Fibroblast of peridontal ligament (primary cell): ENCODE data around the gene CASP8.

ENCODE experiments used
- DNase-seq: peaks from one replicate; pipeline ENCODE4 v3.0.0-alpha.2; 2010; ENCODE audit errors: extremely low read depth

CASP8 gene

DNA sequence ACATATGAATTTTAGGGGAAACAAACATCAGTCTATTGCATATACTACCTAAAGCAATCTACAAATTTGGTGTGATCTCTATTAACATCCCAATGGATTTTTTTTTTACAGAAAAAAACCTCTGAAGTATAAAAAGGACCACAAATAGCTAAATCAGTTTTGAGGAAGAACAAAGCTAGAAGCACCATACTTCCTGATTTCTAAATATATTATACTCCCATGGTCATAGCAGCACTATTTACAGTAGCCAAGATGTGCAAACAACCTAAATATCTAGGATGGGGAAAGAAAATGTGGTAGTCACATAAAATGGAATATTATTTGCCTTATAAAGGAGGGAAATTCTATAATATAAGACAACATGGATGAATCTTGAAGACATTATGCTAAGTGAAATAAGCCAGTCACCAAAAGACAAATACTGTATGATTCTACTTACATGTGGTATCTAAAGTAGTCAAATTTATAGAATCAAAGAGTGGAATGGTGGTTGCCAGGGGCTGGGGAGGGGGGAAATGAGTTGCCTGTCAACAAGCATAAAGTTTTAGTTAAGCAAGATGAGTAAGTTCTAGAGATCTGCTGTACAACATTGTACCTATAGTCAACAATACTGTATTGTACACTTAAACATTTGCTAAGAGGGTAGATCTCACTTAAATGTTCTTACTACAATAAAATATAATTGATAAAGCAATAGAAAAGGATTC lies 17.6 kb upstream of the CASP8 start:
- DNase-seq = no peak

DNA sequence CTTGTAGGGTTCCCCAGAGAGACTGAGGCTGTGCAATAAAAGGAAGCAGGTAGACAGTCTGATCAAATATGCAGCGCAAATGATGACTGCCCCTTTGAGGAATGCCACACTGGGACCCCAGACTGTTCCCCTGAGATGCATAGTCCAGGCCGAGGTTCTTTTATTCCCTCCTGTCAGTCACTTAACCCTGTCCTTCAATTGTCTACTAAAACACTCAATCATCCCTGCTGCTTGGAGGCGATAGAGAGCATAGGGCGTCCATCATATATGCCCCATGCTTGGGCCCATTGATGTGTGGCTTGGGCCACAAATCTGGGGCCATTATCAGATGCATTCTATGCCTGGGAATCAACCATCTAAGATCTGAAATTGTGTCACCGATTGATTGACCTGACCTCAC lies 15.5 kb upstream of the CASP8 start:
- DNase-seq = no peak

DNA sequence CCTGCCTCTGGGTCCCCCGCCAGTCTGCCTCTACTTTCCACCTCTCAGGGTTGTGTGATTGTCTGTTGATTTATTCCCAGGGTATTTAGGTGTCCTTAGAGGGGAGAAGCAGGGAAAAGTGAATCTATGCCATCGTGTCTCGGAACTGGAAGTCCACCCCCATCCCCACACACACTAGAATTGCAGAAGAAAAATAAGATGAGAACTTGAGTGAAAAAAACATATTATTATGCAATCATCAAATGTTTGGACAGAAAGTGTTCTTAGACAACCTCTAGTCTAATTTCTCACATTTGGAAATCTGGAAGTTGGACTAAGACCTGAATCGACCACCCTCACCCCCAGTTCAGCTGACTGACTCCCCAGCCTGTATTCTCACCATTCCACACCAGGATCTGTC lies 14.1 kb upstream of the CASP8 start:
- DNase-seq = no peak

DNA sequence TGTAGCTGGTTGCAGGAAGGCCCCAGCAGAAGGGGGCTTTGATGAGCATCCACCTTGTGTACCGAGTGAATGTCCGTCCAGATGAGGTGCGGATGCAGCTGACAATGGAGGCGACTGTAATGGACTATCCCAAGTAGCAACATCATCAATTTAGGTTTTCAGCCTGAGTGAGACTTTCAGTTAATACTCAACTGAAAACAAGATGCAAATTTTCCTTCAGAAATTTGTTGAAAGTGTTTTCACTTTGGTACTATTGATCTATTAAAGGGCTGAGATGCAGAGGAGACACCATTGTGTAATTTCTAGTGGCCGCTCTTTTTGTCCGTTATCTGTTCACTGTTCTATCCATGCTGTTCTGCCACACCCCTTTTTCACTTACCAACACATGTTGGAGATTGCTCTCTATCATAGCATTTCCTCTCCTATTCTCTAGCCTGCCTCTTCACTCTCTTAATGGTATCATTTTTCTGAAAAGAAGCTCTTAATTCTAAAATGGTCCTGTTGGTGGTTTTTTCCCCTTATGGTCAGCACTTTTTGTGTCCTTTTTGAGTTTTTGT lies 12.0 kb upstream of the CASP8 start:
- no peak for DNase-seq

DNA sequence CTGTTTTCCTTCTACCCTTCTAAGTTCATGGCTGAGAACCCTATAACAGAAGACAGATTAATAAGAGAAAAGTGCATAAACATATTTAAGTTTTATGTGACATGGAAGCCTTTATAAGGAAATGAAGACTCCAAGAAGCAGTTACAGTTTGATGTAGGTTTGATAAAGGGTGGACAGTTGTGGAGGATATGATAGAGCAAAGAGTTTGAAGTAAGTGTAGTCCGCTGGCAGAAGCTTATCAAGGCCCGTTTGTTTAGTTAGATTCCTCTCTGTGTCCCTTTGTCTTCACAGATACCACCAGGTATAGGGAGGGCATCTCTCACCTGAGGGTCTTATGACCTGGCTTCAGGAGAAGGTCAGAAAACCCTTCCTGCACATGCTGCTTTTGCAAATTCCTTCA lies 10.4 kb upstream of the CASP8 start:
- DNase-seq = no peak

DNA sequence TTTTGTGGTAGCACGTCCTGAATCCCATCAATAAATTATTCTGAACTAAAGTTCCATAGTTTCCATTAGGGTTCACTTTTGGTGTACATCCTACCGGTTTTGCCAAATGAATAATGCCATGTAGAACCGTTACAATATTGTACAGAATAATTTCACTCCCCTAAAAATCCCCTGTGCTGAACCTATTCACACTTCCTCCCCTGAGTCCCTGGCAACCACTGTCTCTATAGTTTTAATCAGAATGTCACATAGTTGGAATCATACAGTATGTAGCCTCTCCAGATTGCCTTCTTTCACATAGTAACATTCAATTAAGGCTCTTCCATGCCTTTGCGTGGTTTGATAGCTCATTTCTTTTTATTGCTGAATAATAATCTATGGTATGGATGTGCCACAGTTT lies 9.6 kb upstream of the CASP8 start:
- no peak for DNase-seq

DNA sequence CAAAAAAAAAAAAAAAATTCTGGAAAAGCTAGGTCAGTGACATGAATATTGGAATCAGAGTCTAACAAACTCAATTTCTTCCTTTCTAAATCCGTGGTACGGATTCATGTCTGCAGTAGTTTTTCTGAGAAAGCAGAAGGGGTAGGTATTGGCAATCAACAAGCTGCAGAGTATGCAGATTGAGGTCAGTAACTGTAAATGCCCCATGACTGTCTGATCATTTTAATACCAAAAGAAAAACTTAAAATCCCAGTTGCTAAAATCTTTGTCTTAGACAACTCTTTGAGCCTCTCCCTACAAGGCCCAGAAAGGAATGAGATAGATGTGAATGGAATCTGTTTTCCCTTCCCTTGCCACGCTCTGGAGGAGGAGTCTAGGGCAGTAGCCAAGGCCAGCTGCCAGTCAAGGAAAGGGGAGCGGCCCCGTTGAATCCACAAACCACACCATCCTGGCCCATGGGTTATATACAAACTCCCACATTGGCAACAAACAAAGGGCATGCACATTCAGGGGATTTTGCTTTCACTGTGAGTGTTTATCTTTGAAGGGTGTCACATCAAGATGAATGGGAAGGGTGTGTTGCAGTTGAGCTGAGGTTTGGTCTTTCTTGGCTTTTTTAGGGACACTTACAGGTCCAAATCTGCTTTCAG lies 6.1 kb upstream of the CASP8 start:
- peak; percentile 85 for DNase-seq

DNA sequence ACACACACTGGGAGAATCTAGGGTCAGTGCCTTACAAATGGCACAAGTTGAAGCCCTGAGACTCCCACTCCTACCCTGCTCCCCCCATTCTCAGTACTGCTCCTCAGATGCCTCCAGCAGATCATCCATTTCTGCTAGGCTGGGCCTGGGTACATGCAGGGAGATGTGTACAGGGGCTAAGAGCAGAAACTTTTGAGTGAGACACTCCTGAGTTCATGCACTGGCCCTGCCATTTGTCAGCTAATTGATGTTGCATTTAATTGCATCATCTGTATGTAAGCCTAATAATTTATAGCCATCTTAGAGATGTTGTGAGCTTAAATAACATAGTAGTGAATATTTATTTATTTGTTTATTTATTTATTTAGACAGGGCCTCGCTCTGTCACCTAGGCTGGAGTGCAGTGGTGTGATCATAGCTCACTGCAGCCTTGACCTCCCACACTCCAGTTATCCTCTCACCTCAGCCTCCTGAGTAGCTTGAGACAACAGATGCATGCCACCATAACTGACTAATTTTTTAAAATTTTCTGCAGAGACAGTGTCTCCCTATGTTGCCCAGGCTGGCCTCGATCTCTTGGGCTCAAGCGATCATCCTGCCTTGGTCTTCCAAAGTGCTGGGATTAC lies 4.8 kb upstream of the CASP8 start:
- DNase-seq = no peak

DNA sequence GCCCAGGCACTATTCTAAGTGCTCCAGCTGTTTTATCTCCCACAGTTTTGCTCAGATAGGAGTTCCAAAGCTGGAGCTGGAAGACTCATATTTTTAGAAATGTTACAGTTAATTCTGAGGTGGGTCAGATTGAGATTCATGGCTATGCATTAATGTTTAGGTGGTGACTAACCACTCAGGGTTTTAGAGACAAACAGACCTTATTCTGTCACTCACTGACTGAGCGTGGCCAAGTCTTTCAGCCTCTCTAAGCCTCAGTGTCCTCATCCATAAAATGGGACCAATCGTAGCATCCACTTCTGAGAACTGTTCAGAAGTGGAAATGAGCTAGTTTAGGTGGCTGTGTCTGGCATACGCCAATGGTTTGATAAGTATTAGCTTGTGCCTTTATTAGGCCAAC lies 4.3 kb upstream of the CASP8 start:
- DNase-seq = no peak

DNA sequence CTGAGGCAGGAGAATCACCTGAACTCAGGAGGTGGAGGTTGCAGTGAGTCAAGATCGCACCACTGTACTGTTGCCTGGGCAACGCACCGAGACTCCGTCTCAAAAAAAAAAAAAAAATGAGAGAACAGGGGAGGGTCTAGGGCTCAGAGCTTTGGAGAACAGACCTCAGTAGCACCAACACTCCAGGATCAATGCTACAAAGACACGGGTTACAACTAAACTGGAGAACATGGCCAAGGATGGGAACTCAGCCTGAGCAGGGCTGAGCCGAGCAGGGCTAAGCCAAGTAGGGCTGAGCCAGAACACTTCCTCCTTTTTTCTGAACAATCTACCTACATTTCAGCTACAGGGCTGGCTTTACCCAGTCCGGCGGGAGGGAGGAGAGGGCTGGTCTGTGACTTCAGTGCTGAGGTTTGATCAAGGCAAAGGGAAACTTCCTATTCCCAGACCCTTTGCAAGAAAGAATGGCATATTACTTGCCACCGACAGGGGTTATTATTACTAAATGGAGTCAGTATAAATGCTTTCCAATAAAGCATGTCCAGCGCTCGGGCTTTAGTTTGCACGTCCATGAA lies 2.9 kb upstream of the CASP8 start:
- no peak for DNase-seq

DNA sequence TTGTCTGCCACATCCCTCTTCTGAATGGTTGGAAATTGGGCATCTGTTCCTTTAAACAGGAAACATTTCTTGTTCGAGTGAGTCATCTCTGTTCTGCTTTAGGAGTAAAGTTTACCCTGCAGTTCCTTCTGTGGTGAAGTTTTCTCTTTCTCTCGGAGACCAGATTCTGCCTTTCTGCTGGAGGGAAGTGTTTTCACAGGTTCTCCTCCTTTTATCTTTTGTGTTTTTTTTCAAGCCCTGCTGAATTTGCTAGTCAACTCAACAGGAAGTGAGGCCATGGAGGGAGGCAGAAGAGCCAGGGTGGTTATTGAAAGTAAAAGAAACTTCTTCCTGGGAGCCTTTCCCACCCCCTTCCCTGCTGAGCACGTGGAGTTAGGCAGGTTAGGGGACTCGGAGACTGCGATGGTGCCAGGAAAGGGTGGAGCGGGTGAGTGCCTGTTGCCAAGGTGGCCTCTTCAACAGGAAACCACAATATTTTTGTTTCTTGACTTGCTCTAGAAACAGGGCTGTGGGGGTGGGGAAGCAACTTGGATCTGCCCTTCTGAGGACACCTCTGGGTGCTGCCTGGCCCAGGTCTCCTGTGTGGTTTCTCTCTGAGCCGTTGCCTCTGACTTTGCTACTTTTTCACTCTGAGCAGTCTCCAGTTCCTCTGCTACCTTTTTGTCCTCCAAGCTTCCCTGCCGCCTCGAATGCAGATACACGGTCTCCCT lies 2.2 kb upstream of the CASP8 start:
- DNase-seq = peak; percentile 82

DNA sequence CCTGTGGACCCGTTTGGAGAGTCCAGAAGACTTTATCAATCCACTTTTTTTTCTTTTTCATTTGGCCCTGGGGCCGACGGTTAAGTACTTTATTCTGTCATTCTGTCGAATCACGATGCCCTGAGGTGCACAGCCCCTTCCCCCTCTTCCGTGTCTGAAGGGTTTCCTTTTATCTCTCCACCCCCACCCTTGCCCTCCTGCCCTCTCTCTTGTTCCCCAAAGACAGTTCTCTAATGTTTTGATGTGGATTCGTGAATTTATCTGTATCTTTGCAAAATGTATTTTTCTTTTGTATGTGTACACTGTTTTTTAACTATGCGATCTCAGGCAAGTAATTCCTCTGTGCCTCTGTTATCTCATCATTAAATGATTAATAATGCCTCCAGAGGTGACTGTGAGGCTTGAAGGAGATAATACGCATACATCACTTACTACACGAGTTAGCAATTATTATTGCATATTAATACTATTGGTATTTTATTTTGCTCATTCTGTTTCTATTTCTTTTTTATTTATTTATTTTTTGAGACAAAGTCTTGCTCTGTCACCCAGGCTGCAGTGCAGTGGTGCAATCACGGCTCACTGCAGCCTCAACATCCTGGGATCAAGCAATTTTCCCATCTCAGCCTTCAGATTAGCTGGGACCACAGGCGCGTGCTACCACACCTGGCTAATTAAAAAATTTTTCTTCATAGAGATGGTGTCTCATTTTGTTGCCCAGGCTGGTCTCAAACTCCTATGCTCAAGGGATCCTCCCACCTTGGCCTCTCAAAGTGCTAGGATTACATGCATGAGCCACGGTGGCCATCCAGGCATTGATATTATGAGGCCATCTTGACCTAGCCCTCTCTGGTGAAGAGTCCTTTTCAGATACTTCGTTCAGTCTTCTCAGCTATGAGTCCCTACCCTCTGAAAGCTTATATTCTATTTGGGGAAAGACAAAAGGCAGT lies 1.4 kb upstream of the CASP8 start:
- DNase-seq = no peak

DNA sequence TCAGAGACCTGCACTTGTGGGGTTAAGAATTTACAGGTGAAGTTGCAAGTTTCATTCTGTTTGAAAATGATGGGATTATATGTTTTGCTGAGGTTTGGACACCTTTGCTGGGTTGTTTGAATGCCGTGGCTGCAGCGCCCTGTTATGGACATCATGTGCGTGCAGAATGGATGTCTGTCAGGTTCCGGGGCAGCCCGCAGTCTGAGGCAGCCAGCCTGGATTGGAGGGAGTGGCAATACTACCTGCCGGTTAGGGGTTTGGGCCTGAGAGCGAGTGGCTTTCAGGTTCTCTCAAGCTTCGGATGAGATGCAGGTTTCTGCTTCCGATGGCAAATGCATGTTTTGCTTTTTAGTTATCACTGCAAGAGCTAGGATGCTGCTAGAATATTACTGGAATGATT lies 1.1 kb downstream of the CASP8 start:
- no peak for DNase-seq

DNA sequence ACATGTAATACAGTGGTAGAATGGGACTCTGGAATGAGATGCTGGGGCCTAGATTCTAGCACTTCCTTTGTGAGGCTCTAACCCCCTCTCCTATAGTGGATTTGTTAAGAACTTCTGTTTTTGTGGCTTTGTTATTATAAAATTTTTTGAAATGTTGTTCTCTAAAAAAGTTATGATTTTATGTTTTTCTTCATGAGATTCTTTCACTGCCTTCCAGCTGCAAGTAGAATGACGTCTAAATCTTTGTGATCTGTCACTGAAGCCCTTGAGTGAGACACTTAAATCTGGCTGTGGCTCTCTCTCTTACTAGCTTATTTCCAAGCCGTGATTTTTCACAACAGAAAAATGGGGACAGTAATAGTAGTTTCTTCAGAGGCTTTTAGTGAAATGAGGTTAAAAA lies 1.6 kb downstream of the CASP8 start:
- DNase-seq = no peak

DNA sequence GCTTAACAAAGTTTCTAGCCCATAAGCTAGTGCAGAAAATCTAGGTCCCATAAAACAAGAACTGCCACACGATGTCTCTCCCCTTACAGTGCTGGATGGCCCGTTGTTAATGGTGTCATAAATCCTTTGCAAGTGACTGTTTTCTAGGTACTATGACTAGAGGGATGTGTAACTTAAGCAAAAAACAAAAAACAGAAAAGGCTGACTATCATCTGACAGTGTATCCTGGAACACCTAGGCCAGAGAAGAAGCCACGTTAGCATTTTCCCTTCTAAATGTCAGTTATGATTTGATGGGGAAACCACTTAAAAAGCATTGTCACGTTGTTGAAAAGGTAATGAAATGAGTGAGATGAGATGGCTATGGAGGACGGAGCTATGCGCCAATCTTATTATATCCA lies 2.4 kb downstream of the CASP8 start:
- no peak for DNase-seq

DNA sequence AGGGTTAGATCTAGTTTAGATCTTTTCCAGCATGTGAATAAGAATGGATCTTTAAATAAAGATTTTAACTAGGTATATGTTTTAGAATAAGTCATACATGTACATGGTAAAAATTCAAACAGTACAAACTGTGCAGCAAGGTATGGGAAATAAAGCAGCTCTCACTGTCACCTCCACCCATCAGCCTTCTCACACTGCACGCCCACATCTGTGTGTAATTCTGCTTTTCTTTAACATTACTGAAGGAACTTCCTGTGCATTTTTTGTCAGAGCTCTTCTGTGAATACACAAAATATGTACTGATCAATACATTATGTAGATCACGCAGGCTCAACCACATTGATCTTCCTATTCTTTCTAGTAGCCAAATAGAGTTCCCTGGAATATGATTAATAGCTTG lies 3.4 kb downstream of the CASP8 start:
- DNase-seq = no peak

DNA sequence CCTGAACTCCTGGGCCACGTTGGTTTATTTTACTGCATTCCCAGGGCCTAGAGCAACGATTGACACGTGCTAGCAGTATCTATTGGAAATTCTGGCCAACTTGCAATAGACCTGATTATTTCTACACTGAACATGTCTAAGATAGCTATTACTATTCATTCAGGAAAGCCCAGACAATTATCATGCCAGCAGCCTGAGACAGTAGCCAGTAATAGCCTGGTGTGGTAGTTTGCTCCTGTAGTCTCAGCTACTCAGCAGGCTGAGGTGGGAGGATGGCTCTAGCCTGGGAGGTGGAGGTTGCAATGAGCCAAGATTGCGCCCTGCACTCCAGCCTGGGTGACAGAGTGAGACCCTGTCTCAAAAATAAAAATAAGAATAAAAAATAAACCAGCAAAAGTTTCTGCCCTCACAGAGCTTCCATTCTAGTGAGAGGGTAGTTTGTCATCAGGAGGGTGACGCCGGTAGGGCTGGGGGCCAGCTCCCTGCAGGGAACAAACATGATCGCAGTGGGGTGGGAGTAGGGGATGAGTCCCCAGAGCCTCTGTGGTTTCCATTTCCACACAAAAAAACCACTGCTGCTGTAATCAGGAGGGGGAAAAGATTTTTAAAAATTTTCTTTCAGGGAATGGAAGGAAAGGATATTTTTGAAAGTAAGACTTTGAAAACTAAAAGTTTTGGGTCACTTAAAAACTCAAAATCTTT lies 4.3 kb downstream of the CASP8 start:
- DNase-seq = peak; percentile 51

DNA sequence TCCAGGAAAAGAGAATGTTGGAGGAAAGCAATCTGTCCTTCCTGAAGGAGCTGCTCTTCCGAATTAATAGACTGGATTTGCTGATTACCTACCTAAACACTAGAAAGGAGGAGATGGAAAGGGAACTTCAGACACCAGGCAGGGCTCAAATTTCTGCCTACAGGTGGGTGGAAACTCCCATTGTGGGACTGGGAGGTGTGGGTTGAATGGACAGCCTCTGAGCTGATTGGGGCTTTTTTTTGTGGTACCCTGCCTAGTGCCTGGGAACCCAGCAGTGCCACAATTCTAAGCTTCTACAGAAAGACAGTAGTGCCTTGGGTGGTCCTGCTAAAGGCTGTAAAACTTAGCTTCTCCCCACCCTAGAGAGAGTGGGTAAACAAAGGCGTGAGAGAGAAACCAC lies 6.3 kb downstream of the CASP8 start:
- no peak for DNase-seq

DNA sequence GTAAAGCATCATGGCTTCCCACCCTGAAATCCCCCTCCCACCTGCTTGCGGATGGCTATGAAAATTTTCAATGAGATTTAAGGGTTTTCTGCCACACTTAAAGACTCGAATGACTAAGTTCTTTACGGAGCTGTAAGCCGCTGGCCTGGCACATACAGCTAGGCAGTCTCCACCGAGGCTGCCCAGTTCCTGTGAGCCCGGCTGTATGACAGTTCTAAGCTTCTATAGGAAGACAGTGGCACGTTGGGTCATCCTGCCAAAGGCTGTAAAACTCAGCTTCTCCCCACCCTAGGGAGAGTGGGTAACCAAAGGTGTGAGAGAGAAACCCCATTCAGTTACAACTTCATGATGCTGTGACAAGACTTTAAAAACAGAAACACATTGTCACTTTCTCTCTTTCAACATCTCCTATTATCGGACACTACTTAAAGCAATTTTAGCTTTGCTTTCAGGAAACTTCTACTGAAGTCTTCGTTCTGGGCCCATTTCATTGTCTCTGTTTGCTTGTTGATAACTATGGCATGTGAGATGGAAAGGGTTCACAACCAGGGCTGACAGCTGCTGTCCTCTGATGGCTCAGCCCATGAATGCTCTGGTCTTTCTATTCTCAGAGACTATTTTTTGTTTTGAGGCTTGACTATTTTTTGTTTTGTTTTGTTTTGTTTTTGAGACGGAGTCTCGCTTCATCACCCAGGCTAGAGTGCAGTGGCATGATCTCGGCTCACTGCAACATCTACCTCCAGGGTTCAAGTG lies 7.1 kb downstream of the CASP8 start:
- DNase-seq = no peak

DNA sequence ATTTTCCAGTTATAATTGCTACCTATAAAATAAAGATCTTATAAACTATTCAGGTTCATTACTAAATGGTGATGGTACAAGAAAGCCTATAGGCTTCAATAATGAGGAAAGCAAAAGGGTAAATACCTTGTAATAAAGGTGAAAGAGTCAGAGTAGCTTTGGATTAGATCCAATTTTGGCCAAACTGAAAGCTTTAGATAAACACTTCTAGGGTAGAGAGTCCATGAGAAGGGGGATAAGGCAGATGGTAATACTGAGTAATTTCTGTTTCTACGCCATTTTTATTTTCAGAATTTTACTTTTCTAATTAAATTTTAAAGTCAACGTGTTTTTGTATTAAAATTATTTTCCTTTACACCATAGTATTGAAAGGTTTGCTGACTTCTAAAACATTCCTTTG lies 9.4 kb downstream of the CASP8 start:
- no peak for DNase-seq
